ENCODE results near the gene THADA.

Gene THADA

DNA sequence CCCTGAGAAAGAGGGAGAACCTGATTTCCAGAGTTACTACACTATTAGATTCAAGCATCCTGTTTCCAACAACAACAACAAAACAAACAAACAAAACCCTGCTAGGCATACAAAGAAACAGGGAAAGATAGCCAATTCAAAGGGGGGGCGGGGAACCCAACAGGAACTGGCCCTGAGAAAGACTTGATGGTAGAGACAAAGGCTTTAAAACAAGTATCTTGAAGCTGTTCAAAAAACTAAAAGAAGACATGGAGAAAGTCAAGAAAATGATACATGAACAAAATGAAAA is 147.1 kb downstream of the THADA start:
- Histone ChIP-seq H3K4me1 (ENCODE audit: control insufficient read depth, insufficient read depth, low read length) (peaks cover 7% of the 10 kb centered on the region), H3K27ac (ENCODE audit: extremely low read depth, low read depth, low read length) (no peak overlapping the region), H3K4me3 (ENCODE audit: low read depth, low read length) (no peak overlapping the region), H3K36me3 (ENCODE audit: control insufficient read depth in 2 of 2, insufficient read depth in 1 of 2, low read length in 2 of 2) (no peaks in the 10 kb centered on the region), H3K9me3 (ENCODE audit: control insufficient read depth, insufficient read depth, low read depth, low read length) (no peaks in the 10 kb centered on the region)
- CTCF ChIA-PET, result interaction anchor here (0.6 to 1.3 kb wide), 4 partner anchors 14 to 94 kb away, joined by 3 to 7 read pairs (median 4); no protein-coding TSS in a partner anchor
- TF ChIP-seq, protein P1, sequence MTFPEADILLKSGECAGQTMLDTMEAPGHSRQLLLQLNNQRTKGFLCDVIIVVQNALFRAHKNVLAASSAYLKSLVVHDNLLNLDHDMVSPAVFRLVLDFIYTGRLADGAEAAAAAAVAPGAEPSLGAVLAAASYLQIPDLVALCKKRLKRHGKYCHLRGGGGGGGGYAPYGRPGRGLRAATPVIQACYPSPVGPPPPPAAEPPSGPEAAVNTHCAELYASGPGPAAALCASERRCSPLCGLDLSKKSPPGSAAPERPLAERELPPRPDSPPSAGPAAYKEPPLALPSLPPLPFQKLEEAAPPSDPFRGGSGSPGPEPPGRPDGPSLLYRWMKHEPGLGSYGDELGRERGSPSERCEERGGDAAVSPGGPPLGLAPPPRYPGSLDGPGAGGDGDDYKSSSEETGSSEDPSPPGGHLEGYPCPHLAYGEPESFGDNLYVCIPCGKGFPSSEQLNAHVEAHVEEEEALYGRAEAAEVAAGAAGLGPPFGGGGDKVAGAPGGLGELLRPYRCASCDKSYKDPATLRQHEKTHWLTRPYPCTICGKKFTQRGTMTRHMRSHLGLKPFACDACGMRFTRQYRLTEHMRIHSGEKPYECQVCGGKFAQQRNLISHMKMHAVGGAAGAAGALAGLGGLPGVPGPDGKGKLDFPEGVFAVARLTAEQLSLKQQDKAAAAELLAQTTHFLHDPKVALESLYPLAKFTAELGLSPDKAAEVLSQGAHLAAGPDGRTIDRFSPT (tag by site-specific recombination; IDR thresholded peaks at IDR 0.05), result no peak
- no peak for TF ChIP-seq ZNF2 (tag by site-specific recombination; IDR thresholded peaks at IDR 0.05)
- TF ChIP-seq ZNF830 (tag by site-specific recombination; IDR thresholded peaks at IDR 0.05; ENCODE audit: low read depth), result no peak
- TF ChIP-seq KLF1 (tag by site-specific recombination; IDR thresholded peaks at IDR 0.05), result no peak
- TF ChIP-seq, protein P2, sequence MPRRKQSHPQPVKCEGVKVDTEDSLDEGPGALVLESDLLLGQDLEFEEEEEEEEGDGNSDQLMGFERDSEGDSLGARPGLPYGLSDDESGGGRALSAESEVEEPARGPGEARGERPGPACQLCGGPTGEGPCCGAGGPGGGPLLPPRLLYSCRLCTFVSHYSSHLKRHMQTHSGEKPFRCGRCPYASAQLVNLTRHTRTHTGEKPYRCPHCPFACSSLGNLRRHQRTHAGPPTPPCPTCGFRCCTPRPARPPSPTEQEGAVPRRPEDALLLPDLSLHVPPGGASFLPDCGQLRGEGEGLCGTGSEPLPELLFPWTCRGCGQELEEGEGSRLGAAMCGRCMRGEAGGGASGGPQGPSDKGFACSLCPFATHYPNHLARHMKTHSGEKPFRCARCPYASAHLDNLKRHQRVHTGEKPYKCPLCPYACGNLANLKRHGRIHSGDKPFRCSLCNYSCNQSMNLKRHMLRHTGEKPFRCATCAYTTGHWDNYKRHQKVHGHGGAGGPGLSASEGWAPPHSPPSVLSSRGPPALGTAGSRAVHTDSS (tag by site-specific recombination; IDR thresholded peaks at IDR 0.05), result no peak
- TF ChIP-seq ZNF610 (tag by site-specific recombination; IDR thresholded peaks at IDR 0.05; ENCODE audit: borderline replicate concordance), result no peak
- no peak for TF ChIP-seq ZNF391 (tag by site-specific recombination; IDR thresholded peaks at IDR 0.05; ENCODE audit: borderline replicate concordance, low read depth)
- TF ChIP-seq, protein P3, sequence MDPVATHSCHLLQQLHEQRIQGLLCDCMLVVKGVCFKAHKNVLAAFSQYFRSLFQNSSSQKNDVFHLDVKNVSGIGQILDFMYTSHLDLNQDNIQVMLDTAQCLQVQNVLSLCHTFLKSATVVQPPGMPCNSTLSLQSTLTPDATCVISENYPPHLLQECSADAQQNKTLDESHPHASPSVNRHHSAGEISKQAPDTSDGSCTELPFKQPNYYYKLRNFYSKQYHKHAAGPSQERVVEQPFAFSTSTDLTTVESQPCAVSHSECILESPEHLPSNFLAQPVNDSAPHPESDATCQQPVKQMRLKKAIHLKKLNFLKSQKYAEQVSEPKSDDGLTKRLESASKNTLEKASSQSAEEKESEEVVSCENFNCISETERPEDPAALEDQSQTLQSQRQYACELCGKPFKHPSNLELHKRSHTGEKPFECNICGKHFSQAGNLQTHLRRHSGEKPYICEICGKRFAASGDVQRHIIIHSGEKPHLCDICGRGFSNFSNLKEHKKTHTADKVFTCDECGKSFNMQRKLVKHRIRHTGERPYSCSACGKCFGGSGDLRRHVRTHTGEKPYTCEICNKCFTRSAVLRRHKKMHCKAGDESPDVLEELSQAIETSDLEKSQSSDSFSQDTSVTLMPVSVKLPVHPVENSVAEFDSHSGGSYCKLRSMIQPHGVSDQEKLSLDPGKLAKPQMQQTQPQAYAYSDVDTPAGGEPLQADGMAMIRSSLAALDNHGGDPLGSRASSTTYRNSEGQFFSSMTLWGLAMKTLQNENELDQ (tag by site-specific recombination; IDR thresholded peaks at IDR 0.05; ENCODE audit: low read depth), result no peak
- POLR2A ChIA-PET, result no interaction called here

DNA sequence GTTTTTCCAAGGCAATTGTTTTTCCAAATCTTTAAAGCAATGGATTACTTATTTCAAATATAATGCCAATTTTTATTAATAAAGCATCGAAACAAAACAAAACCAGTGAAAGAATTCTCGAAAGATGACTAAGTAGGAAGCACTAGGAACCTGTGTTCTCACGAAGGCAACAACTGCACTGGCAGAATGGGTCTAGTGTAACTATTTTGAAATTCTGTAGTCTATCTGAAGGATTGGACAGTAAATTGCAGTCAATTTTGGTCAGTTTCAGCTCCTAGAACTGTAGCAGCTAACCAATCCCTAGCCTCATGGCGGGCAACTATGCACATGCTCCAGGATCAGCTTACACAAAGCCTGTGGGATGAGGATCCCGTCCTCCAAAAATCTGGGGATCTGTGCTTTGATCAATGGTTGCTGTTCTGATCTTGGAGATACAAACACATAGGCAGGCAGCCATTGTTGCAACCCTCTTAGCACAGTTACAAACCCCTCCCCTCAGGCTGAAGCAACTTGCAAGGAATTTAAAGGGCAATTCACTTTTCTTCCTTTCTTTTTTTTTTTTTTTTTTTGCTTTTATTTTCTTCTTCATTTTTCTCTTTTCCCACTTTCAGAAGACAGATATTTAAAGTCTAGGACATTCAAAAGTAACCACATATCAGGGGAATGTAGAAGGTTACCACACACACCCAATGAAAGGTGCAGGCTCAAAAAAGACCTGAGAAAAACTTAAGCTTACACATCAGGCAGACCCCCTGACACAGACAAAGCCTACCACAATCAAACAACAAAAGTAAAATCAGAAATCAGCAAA is 147.6 kb downstream of the THADA start:
- H3K27ac ChIP-seq (ENCODE audit: extremely low read depth, low read depth, low read length), result no peak overlapping the region
- TF ChIP-seq, protein P4, sequence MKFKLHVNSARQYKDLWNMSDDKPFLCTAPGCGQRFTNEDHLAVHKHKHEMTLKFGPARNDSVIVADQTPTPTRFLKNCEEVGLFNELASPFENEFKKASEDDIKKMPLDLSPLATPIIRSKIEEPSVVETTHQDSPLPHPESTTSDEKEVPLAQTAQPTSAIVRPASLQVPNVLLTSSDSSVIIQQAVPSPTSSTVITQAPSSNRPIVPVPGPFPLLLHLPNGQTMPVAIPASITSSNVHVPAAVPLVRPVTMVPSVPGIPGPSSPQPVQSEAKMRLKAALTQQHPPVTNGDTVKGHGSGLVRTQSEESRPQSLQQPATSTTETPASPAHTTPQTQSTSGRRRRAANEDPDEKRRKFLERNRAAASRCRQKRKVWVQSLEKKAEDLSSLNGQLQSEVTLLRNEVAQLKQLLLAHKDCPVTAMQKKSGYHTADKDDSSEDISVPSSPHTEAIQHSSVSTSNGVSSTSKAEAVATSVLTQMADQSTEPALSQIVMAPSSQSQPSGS (tag by site-specific recombination; IDR thresholded peaks at IDR 0.05; ENCODE audit: low read depth), result no peak
- TF ChIP-seq ZNF404 (tag by site-specific recombination; IDR thresholded peaks at IDR 0.05) (no peak), GLI4 (tag by site-specific recombination; IDR thresholded peaks at IDR 0.05) (no peak), ZNF133 (tag by site-specific recombination; IDR thresholded peaks at IDR 0.05) (no peak), EGR2 (tag by site-specific recombination; IDR thresholded peaks at IDR 0.05; ENCODE audit: low read depth) (no peak), ZNF558 (tag by site-specific recombination; IDR thresholded peaks at IDR 0.05) (no peak), ZNF174 (tag by site-specific recombination; IDR thresholded peaks at IDR 0.05) (no peak), ZNF623 (tag by site-specific recombination; IDR thresholded peaks at IDR 0.05) (no peak), ZNF433 (tag by site-specific recombination; IDR thresholded peaks at IDR 0.05; ENCODE audit: low read depth) (no peak)
- TF ChIP-seq, protein P5, sequence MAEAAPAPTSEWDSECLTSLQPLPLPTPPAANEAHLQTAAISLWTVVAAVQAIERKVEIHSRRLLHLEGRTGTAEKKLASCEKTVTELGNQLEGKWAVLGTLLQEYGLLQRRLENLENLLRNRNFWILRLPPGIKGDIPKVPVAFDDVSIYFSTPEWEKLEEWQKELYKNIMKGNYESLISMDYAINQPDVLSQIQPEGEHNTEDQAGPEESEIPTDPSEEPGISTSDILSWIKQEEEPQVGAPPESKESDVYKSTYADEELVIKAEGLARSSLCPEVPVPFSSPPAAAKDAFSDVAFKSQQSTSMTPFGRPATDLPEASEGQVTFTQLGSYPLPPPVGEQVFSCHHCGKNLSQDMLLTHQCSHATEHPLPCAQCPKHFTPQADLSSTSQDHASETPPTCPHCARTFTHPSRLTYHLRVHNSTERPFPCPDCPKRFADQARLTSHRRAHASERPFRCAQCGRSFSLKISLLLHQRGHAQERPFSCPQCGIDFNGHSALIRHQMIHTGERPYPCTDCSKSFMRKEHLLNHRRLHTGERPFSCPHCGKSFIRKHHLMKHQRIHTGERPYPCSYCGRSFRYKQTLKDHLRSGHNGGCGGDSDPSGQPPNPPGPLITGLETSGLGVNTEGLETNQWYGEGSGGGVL (tag by site-specific recombination; IDR thresholded peaks at IDR 0.05), result no peak
- TF ChIP-seq, protein P6, sequence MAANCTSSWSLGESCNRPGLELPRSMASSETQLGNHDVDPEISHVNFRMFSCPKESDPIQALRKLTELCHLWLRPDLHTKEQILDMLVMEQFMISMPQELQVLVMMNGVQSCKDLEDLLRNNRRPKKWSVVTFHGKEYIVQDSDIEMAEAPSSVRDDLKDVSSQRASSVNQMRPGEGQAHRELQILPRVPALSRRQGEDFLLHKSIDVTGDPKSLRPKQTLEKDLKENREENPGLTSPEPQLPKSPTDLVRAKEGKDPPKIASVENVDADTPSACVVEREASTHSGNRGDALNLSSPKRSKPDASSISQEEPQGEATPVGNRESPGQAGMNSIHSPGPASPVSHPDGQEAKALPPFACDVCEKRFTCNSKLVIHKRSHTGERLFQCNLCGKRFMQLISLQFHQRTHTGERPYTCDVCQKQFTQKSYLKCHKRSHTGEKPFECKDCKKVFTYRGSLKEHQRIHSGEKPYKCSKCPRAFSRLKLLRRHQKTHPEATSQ (tag by site-specific recombination; IDR thresholded peaks at IDR 0.05), result no peak
- TF ChIP-seq, protein P7, sequence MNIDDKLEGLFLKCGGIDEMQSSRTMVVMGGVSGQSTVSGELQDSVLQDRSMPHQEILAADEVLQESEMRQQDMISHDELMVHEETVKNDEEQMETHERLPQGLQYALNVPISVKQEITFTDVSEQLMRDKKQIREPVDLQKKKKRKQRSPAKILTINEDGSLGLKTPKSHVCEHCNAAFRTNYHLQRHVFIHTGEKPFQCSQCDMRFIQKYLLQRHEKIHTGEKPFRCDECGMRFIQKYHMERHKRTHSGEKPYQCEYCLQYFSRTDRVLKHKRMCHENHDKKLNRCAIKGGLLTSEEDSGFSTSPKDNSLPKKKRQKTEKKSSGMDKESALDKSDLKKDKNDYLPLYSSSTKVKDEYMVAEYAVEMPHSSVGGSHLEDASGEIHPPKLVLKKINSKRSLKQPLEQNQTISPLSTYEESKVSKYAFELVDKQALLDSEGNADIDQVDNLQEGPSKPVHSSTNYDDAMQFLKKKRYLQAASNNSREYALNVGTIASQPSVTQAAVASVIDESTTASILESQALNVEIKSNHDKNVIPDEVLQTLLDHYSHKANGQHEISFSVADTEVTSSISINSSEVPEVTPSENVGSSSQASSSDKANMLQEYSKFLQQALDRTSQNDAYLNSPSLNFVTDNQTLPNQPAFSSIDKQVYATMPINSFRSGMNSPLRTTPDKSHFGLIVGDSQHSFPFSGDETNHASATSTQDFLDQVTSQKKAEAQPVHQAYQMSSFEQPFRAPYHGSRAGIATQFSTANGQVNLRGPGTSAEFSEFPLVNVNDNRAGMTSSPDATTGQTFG (tag by site-specific recombination; IDR thresholded peaks at IDR 0.05; ENCODE audit: borderline replicate concordance), result no peak

More for the DNA sequence above, 147.6 kb downstream of the THADA start:
- peaks cover 7% of the 10 kb centered on the region for H3K4me1 ChIP-seq (ENCODE audit: control insufficient read depth, insufficient read depth, low read length)
- H3K9me3 ChIP-seq (ENCODE audit: control insufficient read depth, insufficient read depth, low read depth, low read length), result no peaks in the 10 kb centered on the region
- H3K4me3 ChIP-seq (ENCODE audit: low read depth, low read length), result no peak overlapping the region
- no peaks in the 10 kb centered on the region for H3K36me3 ChIP-seq (ENCODE audit: control insufficient read depth in 2 of 2, insufficient read depth in 1 of 2, low read length in 2 of 2)
- CTCF ChIA-PET, result interaction anchor here (0.6 to 1.3 kb wide), 4 partner anchors 14 to 94 kb away, joined by 3 to 7 read pairs (median 4); no protein-coding TSS in a partner anchor
- POLR2A ChIA-PET, result no interaction called here

Data from HEK293 (cell line).